Smooth muscle cell (in vitro differentiated cells): ENCODE measurements around the gene ABCA4. TPM values are rescaled to one million over a fixed set of nuclear protein-coding genes. Genes with fewer than 3 reads are reported as not detected.

Source experiments
- DNase-seq: peaks from one replicate; lab custom pipeline; 2025; ENCODE audit not compliant: unreplicated experiment; lab: John Stamatoyannopoulos, UW
- H2AFZ ChIP-seq: fragments of 200-600 bp; sonication (generic); 2 replicates; pipeline ENCODE4 v1.6.0; 2016; ENCODE audit warnings: antibody characterized with exemption, low read depth, mild to moderate bottlenecking
- H3F3A ChIP-seq: fragments of 200-600 bp; sonication (generic); 2 replicates; pipeline ENCODE4 v1.6.0; 2017; ENCODE audit warnings: antibody characterized with exemption, low read depth
- H3K27ac ChIP-seq: fragments of 200-600 bp; sonication (generic); 2 replicates; pipeline ENCODE4 v1.5.1; 2016; ENCODE audit warnings: low read depth, mild to moderate bottlenecking
- H3K27me3 ChIP-seq: fragments of 200-600 bp; sonication (generic); 2 replicates; pipeline ENCODE4 v1.6.1; 2016; ENCODE audit warnings: low read depth, mild to moderate bottlenecking
- H3K36me3 ChIP-seq: fragments of 200-600 bp; sonication (generic); 2 replicates; pipeline ENCODE4 v1.5.1; 2016; ENCODE audit warnings: low read depth
- H3K4me1 ChIP-seq: fragments of 200-600 bp; sonication (generic); 2 replicates; pipeline ENCODE4 v1.5.1; 2016; ENCODE audit warnings: low read depth
- H3K4me2 ChIP-seq: fragments of 200-600 bp; sonication (generic); 2 replicates; pipeline ENCODE4 v1.6.0; 2016; ENCODE audit warnings: mild to moderate bottlenecking
- H3K4me3 ChIP-seq: fragments of 200-600 bp; sonication (generic); 2 replicates; pipeline ENCODE4 v1.5.1; 2016; ENCODE audit warnings: mild to moderate bottlenecking
- H3K79me2 ChIP-seq: fragments of 200-600 bp; sonication (generic); 2 replicates; pipeline ENCODE4 v1.6.0; 2016; ENCODE audit warnings: low read depth, mild to moderate bottlenecking
- H3K9ac ChIP-seq: fragments of 200-600 bp; sonication (generic); 2 replicates; pipeline ENCODE4 v1.6.0; 2016; ENCODE audit warnings: low read depth
- H3K9me3 ChIP-seq: fragments of 200-600 bp; sonication (generic); replicated peaks from 2 replicates; pipeline ENCODE4 v1.5.1; 2016; ENCODE audit warnings: low read depth
- H4K20me1 ChIP-seq: fragments of 200-600 bp; sonication (generic); 2 replicates; pipeline ENCODE4 v1.6.0; 2016; ENCODE audit warnings: low read depth
- WGBS: methylation state at CpG from one replicate; pipeline ENCODE4 v1.1.7; 2016; ENCODE audit warnings: low lambda C conversion rate; 5-methylcytosine and 5-hydroxymethylcytosine counted together
- polyA plus RNA-seq: library from polyadenylated mRNA; unstranded; fragments of >200 nt; fragmentation: Nextera tagmentation; extraction: Ambion mirVana; gene quantifications from 2 replicates; pipeline ENCODE4 v1.2.1, GENCODE V29; 2016
- total RNA-seq: library from RNA; depleted of rRNA; stranded (reverse); fragments of >200 nt; gene quantifications from 2 replicates; pipeline ENCODE4 v1.2.3, GENCODE V29; 2014
- TF ChIP-seq, protein P1 (sequence below): fragments of 200-600 bp; sonication (generic); IDR thresholded peaks from 2 replicates; pipeline ENCODE4 v1.5.1; 2017; ENCODE audit warnings: borderline replicate concordance, mild to moderate bottlenecking, antibody characterized with exemption; ENCODE audit not compliant: insufficient read depth, poor library complexity, severe bottlenecking

ABCA4 gene
- total and polyA plus RNA-seq, 2 experiments from 2014 or later: 0.46 to 0.99 TPM

- H3K27ac ChIP-seq: peak overlapping the region; percentile 41
- 86% methylated on average over 9 of the region's 9 CpGs for WGBS
Observed at GRCh38 chr1:94037392-94038229, 83.3 kb downstream of the ABCA4 start.

DNA sequence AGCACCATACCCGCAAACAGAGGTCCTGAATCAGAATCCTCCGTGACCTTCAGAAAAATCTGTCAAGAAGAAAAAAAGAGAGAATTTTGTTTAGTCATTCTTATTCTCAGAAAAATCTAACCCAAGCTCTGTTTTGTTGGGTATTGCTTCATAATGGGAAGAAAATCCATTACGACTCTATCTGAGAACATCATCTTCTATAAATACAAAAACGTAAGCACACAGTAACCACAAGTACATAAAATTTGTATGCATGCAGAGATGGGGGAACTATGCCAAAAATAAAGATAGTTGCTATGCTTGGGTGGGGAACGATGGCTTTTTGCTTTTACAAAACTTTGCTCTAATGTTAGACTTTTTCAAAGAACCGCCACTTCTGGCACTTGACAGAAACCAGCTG is 84.2 kb downstream of the ABCA4 start:
- TF ChIP-seq, protein P1, sequence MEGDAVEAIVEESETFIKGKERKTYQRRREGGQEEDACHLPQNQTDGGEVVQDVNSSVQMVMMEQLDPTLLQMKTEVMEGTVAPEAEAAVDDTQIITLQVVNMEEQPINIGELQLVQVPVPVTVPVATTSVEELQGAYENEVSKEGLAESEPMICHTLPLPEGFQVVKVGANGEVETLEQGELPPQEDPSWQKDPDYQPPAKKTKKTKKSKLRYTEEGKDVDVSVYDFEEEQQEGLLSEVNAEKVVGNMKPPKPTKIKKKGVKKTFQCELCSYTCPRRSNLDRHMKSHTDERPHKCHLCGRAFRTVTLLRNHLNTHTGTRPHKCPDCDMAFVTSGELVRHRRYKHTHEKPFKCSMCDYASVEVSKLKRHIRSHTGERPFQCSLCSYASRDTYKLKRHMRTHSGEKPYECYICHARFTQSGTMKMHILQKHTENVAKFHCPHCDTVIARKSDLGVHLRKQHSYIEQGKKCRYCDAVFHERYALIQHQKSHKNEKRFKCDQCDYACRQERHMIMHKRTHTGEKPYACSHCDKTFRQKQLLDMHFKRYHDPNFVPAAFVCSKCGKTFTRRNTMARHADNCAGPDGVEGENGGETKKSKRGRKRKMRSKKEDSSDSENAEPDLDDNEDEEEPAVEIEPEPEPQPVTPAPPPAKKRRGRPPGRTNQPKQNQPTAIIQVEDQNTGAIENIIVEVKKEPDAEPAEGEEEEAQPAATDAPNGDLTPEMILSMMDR: no peak
- H3K9ac ChIP-seq: no peak overlapping the region
- peaks cover 8% of the 10 kb centered on the region for H3K4me1 ChIP-seq
- WGBS: 57% methylated on average over 6 of the region's 6 CpGs
- no peak overlapping the region for H3K4me3 ChIP-seq
- H3K27ac ChIP-seq: peak overlapping the region; percentile 40
- no peaks in the 10 kb centered on the region for H4K20me1 ChIP-seq
- no peaks in the 10 kb centered on the region for H3K9me3 ChIP-seq
- no peak overlapping the region for H2AFZ ChIP-seq
- no peaks in the 10 kb centered on the region for H3K79me2 ChIP-seq
- no peak overlapping the region for H3K4me2 ChIP-seq
- no peaks in the 10 kb centered on the region for H3K27me3 ChIP-seq
- no peak for DNase-seq
- no peaks in the 10 kb centered on the region for H3K36me3 ChIP-seq
- no peaks in the 10 kb centered on the region for H3F3A ChIP-seq

More at GRCh38 chr1:94037392-94038229, 83.3 kb downstream of the ABCA4 start:
- Histone ChIP-seq H3F3A (no peaks in the 10 kb centered on the region), H3K36me3 (no peaks in the 10 kb centered on the region), H3K4me3 (no peak overlapping the region), H3K9me3 (no peaks in the 10 kb centered on the region), H2AFZ (no peak overlapping the region), H3K27me3 (no peaks in the 10 kb centered on the region), H3K4me2 (no peak overlapping the region), H3K4me1 (peaks cover 8% of the 10 kb centered on the region), H3K9ac (peak overlapping the region; percentile 28), H3K79me2 (no peaks in the 10 kb centered on the region), H4K20me1 (no peaks in the 10 kb centered on the region)
- no peak for DNase-seq
- TF ChIP-seq, protein P1: no peak

DNA sequence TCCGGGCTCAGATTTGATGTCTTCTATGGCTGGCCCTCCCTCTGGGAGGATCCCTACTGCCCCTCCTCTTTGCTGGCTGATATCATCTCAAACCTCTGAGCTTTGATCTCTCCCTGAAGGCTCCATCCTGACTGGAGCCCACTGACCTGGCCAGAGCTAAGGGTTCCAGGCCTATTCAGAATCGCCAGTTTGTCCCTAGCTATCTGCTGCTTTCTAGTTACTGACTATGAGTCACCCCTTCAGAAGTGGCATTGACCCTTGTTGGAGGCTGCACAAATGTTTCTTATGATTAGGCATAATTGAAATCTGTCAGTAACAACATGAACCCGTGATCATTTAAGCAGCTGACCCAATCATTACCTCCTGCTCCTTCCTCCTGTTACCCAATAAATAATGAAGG is 87.1 kb downstream of the ABCA4 start:
- WGBS: 33% methylated on average over 3 of the region's 3 CpGs
- H2AFZ ChIP-seq: no peak overlapping the region
- TF ChIP-seq, protein P1: no peak
- H4K20me1 ChIP-seq: no peaks in the 10 kb centered on the region
- H3K36me3 ChIP-seq: no peaks in the 10 kb centered on the region
- no peaks in the 10 kb centered on the region for H3F3A ChIP-seq
- peaks cover 7% of the 10 kb centered on the region for H3K4me1 ChIP-seq
- no peaks in the 10 kb centered on the region for H3K27me3 ChIP-seq
- no peak overlapping the region for H3K27ac ChIP-seq
- H3K9me3 ChIP-seq: no peaks in the 10 kb centered on the region
- no peaks in the 10 kb centered on the region for H3K79me2 ChIP-seq
- no peak for DNase-seq
- no peak overlapping the region for H3K4me2 ChIP-seq
- H3K4me3 ChIP-seq: no peak overlapping the region
- H3K9ac ChIP-seq: no peak overlapping the region

GRCh38 chr1:94032637-94033036 is 88.3 kb downstream of the ABCA4 start:
- no peak overlapping the region for H3K4me3 ChIP-seq
- no peak overlapping the region for H3K27ac ChIP-seq
- 91% methylated on average over 3 of the region's 3 CpGs for WGBS
- H3K36me3 ChIP-seq: no peaks in the 10 kb centered on the region
- no peak overlapping the region for H2AFZ ChIP-seq
- no peaks in the 10 kb centered on the region for H3F3A ChIP-seq
- no peak overlapping the region for H3K9ac ChIP-seq
- no peak for DNase-seq
- H3K4me2 ChIP-seq: no peak overlapping the region
- TF ChIP-seq, protein P1: no peak
- H3K27me3 ChIP-seq: no peaks in the 10 kb centered on the region
- no peaks in the 10 kb centered on the region for H3K4me1 ChIP-seq
- H3K79me2 ChIP-seq: no peaks in the 10 kb centered on the region
- H3K9me3 ChIP-seq: no peaks in the 10 kb centered on the region
- H4K20me1 ChIP-seq: no peaks in the 10 kb centered on the region
